NOMO-1 (cell line): ENCODE measurements around the gene ANKS1B.
"Not testable (repeated sequence)": the region's sequence is repeated elsewhere in the genome, so short reads cannot be mapped to it uniquely, and the experiment has no call there.

Experiments used
- DNase-seq, 2 experiments: peaks; one replicate each; lab custom pipeline; 2025; ENCODE audit not compliant: unreplicated experiment in 2 of 2; lab: John Stamatoyannopoulos, UW

Gene ANKS1B

DNA sequence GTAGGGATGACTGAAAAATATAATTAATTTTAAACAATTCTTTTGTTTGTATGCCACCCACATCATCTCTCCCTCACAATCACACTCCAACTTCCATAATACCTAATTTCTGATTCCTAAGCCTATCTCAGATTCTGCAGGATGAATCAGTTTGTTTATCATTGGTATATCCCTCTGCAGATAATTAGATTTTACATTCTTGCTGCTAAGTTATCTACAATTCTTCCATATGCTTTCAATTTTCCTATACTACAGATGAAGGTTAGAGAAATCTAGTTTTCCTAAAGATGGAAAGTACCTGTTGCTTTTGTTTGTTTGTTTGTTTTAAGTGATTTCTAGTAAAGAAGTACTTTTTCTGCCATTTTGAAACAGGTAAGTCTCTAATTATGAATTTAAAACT lies 105.3 kb downstream of the ANKS1B start:
- no peak for DNase-seq

DNA sequence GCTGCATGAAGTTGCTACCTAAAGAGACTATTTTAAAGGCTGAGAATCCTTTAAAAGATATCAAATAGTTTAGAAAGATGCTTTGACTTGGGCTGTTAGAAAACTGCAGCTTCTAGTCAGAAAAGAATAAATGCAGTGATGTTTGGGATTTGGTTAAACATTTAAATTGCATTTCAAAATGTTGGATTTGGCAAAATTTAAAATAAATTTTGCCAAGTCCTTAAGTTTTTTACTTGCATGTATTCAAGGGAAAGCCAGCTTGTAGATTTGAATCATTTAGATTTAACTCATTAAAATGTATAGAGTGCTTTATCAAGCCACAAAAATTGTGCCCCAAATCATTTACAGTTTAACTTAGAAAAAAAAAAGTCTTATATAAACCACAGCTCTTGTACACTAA lies 109.7 kb downstream of the ANKS1B start:
- no peak for DNase-seq

DNA sequence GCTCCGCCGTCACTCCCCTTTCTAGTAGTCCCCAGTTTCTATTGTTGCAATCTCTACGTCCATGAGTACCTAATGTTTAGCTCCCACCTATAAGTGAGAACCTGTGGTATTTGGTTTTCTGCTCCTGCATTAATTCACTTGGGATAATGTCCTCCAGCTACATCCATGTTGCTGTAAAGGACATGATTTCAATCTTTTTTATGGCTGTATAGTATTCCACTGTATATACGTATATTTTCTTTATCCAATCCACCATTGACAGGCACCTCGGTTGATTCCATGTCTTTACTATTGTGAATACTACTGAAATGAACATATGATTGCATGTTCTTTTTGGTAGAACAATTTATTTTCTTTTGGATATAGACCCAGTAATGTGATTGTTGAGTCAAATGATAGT lies 114.7 kb downstream of the ANKS1B start:
- DNase-seq, result no peak

DNA sequence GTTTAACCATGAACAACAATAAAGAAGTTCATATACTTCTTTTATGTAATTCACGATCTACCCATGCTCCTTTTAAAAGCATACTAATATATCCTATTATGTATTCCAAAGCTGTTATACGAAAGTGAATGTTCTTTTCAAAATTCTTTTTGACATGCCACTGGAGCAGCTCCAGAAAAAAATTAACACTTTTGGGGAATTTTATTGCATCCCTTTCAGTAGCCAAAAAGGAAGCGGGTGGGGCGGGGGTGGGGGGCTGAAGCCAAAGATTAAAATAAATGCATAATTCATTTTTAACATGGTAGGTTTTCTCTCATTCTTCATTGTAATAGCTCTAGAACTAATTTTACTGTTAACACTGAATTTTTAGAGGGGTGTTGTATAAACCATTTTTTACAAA lies 123.0 kb downstream of the ANKS1B start:
- no peak for DNase-seq

DNA sequence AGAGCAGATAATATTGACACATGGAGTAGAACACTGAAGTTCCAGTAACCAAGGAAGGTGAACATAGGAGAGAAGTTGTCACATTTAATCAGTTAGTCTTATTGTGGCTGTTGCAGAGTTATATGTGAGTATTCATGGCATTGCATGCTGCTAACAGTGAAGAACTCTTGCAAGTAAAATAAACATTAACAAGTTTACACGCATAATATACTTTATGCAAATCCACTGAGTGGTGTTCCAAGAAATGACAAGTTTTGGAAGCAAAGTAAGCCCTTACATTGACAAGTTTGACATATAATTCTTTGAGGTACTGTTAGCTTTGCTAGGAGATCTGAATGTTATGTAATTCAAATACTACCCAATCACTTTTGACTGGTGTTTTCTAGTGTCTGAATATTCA lies 125.6 kb downstream of the ANKS1B start:
- no peak for DNase-seq

DNA sequence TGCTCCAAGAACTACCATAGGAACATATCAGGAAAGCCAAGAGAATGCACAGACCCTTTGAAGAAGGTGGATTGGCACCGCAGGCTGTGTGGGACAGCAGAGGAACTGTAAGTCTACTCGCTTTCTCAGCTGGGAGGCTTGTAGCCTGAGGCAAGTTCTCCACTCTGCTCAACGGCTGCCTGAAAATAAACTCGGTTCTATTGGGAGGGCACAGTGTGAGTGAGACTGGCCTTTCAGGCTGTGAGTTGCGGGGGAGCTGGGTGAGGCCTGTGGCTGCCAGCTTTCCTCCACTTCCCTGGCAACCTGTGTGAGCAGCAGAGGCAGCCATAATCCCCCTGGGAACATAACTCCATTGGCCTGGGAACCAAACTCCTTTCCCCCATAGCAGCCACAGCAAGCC lies 132.1 kb downstream of the ANKS1B start:
- no peak for DNase-seq

DNA sequence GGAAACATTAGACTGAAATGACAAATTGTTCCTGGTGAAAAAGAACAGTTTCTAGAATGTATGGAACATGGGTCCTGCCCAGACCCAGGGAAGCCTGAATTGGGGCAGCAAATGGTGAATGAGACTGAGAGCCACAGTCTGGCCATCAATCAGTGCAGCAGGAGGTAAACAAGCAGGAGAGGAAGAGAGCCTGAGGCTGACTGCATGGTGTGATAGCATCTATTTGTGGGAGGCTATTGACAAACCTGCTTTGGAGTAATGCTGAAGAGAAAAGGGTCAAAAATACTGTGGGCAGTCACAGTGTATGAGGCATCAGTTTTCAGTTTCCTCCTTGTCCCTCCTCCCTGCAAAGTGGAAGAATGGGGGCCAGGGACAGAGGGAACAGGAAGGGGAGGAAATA lies 136.8 kb downstream of the ANKS1B start:
- no peak for DNase-seq

DNA sequence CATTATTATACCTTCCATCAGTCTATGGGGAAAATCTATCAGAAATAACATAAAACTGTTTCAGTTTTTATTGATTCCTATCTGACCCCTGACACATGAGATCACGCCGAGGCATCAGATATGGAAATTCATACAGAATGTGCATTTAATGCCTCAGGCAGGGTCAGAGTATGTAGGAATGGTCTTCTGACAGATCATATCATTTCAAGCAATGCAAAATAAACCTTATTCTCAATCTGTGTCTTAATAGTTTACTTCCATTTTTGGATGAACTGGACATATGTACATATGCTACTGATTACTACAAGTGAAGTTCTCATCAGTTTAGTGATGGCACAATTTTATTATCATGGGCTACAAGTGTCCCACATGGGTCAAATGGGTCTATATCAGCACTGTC lies 150.0 kb downstream of the ANKS1B start:
- no peak for DNase-seq

DNA sequence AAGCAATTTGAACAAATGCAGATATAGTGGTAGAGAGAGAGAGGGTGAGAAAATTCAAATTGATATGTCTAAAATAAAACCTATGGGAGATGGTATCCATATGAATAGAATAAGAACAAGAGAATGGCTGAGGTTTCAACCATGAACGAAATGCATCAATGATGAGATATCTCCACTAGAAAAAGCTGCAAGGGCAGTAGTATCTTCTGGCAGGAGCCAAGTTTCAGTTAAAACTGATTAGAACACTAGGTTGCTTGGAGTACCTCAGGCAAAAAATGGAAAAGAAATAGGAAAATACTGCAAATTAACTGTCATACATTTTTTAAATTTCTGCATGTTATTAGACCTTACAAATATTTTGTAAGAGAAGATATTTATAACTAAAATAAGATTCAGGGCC lies 151.3 kb downstream of the ANKS1B start:
- DNase-seq, result no peak

DNA sequence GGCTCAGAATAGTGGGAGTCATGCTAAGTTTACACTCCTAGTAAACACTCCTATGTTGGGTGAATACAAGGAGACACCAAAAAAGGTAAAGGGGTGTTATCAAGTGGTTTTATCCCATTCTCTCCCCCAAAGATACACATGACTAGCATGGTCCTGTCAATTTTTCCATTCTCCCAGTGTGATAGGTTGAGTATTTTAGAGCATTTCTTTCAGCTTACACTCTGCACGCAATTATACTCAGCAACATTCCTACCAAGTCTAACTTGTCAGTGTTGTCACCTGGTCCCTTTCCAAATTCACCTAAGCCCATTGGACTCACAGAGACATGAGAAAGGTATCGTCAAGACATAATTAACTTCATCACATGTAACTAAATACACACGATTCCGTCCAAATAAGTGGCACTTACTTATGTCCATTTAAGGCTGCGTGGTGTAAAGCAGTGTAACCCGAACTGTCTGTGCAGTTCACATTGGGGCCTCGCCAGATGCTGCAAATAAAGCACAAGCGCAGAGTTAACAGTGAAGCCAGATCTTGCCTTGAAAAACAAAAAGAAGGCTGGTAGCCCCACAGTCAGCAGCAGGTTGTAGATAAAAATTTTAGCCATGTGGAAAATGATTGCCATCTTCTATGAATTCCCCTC lies 159.7 kb downstream of the ANKS1B start:
- DNase-seq, result no peak

DNA sequence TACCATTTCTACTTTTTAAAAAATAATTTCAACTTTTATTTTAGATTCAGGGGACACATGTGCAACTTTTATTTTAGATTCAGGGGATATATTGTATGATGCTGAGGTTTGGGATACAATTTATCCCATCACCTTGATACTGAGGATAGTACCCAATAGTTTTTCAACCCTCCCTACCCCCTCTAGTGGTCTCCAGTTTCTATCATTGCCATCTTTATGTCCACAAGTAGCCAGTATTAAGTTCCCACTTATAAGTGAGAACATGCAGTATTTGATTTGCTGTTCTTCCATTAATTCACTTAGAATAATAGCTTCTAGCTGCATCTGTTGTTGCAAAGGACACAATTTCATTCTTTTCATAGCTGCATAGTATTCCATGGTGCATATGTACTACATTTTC lies 162.5 kb downstream of the ANKS1B start:
- no peak for DNase-seq

DNA sequence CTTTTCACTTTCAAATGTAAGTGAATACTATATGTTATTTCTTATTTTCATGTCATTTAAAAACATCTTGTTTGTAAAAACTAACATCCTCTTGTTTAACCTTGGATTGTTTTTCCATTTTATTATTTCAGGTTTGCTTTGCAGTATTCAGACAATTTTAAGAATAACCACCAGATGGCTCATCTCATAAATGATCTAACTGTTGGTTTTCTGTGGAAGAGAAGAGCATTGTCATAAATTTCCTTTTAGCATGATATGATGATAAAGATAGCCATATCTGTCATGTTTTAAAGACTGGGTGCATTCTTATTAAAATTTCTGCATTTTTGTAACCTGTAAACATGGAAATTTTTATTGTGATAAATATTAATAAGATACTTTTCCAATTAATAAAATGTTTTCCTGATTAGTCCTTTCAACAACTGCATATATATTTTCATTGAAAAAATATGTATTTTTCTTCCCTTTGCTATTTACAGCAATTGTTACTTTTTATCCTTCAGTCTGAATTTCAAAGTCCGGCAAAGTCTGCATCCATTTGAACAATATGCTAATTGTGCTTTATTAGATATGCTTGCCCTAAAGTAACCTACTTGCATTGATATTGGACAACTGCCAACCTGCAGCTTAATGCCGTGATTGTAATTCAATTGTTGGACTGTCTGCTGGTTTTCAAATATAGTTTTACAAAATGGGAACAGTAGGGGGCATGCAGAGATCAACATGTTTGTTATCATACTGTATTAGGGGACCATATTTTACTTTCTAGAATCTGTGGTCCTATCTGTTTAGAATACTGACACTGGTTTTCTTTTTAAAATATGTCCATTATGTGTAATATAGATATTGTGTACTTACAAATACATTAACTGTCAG lies 173.8 kb downstream of the ANKS1B start:
- peak in 1 of 2 experiments; percentile 12 for DNase-seq

DNA sequence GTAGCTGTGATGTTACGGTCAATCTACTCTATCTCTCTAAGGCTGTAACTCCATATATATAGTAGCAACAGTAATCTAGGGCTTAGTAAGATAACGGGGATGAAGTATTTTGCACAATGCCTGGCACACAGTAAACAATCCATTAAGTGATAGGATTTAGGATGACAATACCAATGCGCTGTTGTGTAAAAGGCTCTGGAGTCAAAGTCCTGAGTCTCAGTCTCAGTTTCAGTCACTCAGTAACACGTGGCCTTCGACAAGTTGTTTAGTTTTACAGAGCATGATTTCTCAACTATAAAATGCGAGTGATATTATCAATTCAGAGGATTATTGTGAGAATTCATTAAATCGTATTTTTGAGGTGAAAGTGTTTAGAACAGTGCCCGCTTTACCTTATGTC lies 174.8 kb downstream of the ANKS1B start:
- no peak for DNase-seq

DNA sequence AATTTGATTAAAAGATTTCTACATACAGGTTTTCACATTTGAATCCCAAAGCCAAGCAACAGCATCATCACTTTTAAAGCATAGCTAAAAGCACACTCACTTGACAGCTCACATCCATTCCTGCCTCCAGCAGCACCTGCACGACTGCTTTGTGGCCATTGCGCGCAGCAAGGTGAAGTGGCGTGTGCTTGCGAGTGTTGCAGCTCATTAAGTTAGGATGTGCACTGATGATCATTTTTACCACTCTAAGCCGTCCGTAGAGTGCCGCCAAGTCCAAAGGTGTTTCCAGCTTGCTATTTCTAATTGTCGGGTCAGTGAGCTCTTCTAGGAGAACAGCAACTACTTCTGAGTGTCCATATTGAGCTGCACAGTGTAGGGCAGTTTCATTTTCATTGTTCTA lies 178.4 kb downstream of the ANKS1B start:
- DNase-seq, result no peak

DNA sequence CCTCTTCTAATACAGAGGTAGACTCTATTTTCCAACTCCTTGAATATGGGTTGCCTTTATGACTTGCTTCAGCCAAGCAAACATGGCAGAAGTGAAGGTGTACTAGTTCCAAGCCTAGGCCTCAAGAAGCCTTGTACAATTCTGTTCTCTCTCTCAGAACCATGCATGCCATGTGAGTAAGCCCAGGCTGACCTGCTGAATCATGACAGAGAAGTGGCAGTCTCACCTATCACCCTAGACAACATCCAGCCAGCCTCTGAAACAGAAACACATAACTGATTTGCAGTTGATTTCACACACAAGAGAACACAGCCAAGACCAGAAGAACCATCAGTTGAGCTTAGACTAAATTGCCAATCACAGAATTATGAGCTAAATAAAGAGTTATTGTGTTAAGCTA lies 180.0 kb downstream of the ANKS1B start:
- DNase-seq, result no peak

DNA sequence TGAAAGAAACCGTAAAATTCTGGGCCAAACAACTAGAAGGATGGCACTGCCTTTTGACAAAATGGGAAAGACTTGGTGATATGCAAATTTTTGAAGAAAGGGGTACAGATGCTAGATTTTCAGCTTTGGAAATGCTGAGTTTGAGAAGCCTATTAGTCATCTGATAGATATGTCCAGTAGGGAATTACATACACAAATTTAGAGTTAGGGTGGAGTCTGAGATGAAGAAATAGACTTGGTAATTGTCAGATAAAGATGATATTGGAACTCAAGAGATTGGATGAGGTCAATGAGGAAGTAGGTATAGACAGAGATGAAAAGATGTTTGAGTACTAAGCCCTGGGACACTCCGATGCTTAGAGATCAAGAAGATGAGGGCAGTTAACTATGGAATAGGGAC lies 184.1 kb downstream of the ANKS1B start:
- no peak for DNase-seq

DNA sequence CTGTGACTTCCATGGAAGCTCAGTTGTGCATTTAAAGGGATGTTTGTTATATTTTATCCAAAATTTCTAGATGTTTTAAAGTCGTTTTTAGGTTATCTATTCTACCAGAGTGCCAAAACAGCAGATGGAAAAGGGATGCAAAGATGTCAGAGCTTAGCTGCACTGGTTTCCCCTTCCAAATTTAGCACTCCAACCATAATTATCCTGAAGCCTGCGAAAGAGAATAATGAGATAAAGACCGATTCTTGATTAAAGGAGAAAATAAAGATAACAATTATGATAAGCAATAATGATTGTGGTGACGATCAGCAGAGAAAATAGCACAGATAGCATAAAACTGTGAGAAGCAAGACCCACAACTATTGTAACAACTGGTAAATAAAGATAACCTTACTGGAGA lies 186.8 kb downstream of the ANKS1B start:
- not testable (repeated sequence) for DNase-seq

DNA sequence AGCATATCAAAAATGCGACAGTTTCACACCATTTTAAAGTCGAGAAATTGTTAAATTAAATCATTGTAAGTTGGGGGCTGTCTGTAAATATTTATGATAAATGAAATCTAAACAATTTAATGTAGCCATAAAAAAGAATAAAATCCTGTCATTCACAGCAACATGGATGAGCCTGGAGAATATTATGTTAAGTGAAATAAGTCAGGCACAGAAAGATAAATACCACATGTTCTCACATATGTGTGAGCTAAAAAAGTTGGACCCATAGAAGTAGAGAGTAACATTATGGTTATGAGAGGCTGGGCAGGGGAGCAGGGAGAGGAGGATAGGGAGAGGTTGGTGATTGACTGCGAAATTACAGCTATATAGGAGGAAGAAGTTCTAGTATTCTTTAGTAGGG lies 201.3 kb downstream of the ANKS1B start:
- DNase-seq, result no peak

DNA sequence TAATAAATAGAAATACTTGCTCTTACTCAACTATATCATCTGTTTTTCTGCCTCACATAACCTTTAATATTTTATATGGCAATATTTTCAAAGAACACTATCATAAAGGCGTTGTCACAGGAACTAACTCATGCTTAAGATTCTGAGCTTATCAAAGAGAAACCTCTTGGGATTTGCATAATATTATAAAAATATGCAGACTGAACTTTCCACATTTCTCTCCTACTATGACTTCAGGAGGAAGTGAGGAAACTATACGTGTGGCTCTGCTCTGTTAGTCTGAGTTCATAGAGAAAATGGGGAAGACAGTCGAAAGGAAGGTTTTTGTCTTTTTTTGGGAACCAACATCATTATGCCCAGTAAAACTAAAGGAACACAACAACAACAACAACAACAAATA lies 212.5 kb downstream of the ANKS1B start:
- no peak for DNase-seq

DNA sequence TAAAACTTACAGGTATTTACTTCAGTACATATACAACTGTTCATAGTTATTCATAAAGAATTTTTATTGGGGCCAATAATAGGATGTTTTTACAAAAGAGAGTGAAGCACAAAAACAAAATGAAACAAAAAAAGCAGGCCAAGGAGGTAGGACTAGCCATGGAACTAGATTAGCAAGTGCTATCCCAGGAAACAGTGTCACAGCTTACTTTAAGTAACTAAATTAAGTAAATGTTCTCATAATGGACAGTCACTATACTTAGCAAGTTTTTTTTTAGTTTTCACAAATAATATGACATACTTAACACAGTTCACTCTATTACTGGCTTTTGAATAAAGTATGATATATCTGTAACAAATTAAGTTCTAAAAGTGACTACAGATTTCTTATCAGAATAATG lies 213.1 kb downstream of the ANKS1B start:
- DNase-seq, result no peak

DNA sequence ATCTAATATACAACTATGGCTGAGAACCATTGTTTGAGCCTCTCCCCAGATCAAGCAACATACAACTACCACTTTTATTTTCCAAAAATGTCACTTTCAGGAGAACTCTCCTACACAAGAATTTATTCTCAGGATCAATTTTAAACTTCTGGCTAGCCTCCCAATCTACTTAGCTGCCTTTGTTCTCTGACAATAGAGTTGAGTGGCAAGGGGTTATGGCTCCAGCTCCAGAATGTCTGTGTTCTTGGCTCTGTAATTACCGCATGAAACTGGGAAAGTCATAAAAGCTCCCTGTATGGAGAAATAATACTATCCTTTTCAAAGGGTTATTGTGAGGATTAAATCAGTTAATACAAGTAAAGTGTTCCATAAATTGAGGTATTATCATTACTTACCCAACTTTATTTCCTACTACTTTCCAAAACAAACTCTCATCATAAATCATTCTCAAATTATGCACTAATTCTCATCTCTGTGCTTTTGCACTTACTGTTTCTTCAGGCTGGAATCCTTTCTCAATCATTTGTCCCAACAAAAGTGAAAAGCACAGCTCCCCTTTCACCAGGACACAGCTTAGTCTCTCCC lies 215.2 kb downstream of the ANKS1B start:
- DNase-seq, result no peak

DNA sequence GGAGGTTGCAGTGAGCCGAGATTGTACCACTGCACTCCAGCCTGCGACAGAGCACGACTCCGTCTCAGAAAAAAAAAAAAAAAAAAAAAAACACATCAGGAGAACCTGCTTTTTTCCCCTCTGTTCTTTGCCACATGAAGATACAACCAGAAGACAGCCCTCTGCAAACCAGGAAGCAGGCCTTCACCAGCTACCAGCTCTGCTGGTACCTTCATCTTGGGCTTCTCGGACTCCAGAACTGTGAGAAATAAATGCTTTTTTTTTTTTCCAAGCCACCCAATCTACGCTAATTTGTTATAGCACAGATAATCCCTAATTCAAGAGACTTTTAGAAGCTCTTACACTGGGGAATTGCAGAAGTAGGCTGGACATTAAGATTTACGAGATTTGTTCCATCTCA lies 216.0 kb downstream of the ANKS1B start:
- DNase-seq, result no peak
